ENCODE measurements around the gene SEMA3E. TPM values are rescaled to one million over a fixed set of nuclear protein-coding genes. Genes with fewer than 3 reads are reported as not detected.

Gene SEMA3E
- total RNA-seq, 4 donors from 2014 or later, result 0.94 to 6.9 (median 2.2) TPM

GRCh38 chr7:83658126-83658525 is 9.2 kb upstream of the SEMA3E start:
- no peaks in the 10 kb centered on the region for H3K36me3 ChIP-seq
- H3K4me3 ChIP-seq (replicated peaks in 1 of 3), result no peak overlapping the region
- TF ChIP-seq POLR2A (IDR thresholded peaks at IDR 0.05) (no peak), CTCF (IDR thresholded peaks at IDR 0.05) (no peak)
- H3K27ac ChIP-seq, result no peak overlapping the region
- H3K27me3 ChIP-seq, result no peaks in the 10 kb centered on the region
- H3K9me3 ChIP-seq, result no peaks in the 10 kb centered on the region
- no peaks in the 10 kb centered on the region for H3K4me1 ChIP-seq
- 46 to 49% methylated on average over 2 of the region's 2 CpGs for WGBS, 2 donors
- intact Hi-C loops (cut with DNase I), result loop anchor here (10.0 kb wide), 1 partner anchor 253 kb away; no protein-coding TSS in a partner anchor
- DNase-seq, result no peak

DNA sequence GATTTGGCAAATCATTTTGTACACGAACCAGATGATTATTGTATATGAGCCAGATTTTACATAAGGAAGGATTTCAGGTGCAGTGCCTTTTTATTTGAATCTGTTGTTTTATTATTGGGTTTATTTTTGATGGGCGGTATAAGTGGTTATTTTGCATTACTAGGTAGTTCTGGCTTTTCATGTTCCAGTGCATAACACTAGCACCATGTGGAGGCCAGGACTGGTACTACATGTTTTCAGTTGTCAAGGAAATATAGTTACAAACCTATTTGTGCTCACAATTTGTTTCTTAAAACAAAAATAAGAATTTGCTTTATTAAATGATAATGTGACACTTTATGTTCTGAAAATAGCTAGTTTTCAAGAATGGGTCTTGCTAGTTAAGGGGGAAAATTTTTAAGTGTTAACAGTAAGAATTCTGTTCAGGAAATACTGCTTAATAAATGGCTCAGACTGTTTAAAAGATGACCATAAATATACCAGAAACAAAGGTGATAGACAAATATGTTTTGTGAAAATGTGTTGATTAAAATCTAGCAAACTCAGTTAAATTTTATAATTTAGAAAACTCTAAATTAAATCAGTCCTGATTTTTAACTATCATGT is 7.1 kb upstream of the SEMA3E start:
- intact Hi-C loops (cut with DNase I), result loop anchor here (10.0 kb wide), 1 partner anchor 251 kb away; no protein-coding TSS in a partner anchor
- H3K27me3 ChIP-seq, result no peaks in the 10 kb centered on the region
- 9 to 16% methylated on average over 2 of the region's 2 CpGs for WGBS, 2 donors

DNA sequence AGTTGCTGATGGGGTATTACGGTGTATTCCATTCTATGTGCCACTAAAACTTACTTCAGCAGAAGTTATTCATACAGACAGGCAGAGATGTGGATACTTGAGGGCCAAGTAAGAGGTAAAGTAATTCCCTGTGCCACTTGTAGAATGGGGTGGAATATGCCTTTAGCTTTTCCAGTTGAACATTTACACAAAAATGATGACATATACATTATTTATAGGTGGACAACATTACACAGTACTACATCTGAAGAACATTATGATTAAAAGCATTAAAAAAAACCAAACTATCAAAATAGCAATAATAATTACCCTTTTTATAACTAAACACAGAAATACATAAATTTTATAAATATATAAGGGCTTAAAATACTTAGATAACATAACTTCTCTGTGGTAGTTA is 3.5 kb upstream of the SEMA3E start:
- H3K9me3 ChIP-seq, result no peaks in the 10 kb centered on the region
- H3K36me3 ChIP-seq, result no peaks in the 10 kb centered on the region
- H3K27ac ChIP-seq, result no peak overlapping the region
- no peak for DNase-seq
- TF ChIP-seq CTCF (IDR thresholded peaks at IDR 0.05) (no peak), POLR2A (IDR thresholded peaks at IDR 0.05) (no peak)
- 92 to 100% methylated on average over 1 of the region's 1 CpG for WGBS, 2 donors
- no peaks in the 10 kb centered on the region for H3K4me1 ChIP-seq
- H3K27me3 ChIP-seq, result no peaks in the 10 kb centered on the region
- no peak overlapping the region for H3K4me3 ChIP-seq (replicated peaks in 1 of 3)
- intact Hi-C loops (cut with DNase I), result loop anchor here (10.0 kb wide), 1 partner anchor 248 kb away; no protein-coding TSS in a partner anchor

More for the DNA sequence above, 7.1 kb upstream of the SEMA3E start:
- H3K4me1 ChIP-seq, result no peaks in the 10 kb centered on the region
- TF ChIP-seq CTCF (IDR thresholded peaks at IDR 0.05) (peak in 5 of 6 experiments; percentile 66 to 87 (median 78)), POLR2A (IDR thresholded peaks at IDR 0.05) (no peak)
- no peak overlapping the region for H3K4me3 ChIP-seq (replicated peaks in 1 of 3)
- H3K9me3 ChIP-seq, result no peaks in the 10 kb centered on the region
- H3K36me3 ChIP-seq, result no peaks in the 10 kb centered on the region
- DNase-seq, result peak; percentile 48 to 52
- no peak overlapping the region for H3K27ac ChIP-seq

DNA sequence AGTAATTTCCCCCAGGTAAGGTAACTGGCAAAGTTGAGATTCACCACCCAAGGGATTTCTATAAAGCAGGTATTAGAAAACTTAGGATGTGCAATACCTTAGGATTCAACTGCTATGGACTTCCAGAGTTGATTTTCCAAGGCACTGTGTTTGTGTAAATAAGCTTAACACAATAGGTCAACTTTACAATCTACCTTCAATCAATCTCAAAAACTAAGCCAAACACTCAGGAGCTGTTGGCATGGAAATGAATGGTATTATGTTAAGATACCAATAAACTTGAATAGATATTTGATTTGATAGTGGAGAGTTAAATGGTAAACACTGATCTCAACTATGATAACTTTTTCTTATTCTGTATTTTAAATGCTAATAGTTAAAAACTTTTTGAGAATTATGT is 762 bp upstream of the SEMA3E start:
- intact Hi-C loops (cut with DNase I), result loop anchor here (10.0 kb wide), 1 partner anchor 245 kb away; no protein-coding TSS in a partner anchor
- TF ChIP-seq CTCF (IDR thresholded peaks at IDR 0.05), result no peak
- no peak for TF ChIP-seq POLR2A (IDR thresholded peaks at IDR 0.05)
- Histone ChIP-seq H3K27ac (no peak overlapping the region), H3K4me3 (replicated peaks in 1 of 3) (no peak overlapping the region), H3K4me1 (no peaks in the 10 kb centered on the region), H3K27me3 (no peaks in the 10 kb centered on the region), H3K9me3 (no peaks in the 10 kb centered on the region), H3K36me3 (no peaks in the 10 kb centered on the region)
- no peak for DNase-seq

DNA sequence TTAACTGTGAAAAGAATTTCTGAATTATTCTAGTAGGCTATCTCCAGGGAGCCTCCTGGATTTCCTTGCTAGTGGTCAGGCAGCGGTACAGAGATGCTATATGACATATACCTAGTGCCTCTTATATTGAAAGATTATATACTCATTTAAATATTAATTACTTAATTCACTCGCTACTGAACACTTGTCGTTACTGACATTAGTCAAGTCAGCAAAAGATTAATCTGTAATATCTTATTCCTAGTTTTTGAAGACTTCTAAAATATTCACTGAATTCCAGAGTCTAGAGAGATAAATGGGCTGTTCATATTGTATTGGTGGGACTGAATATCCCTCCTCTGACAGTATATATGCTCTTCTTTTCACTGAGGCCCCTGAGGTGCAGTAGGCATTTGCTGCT is 2.9 kb downstream of the SEMA3E start:
- H3K4me3 ChIP-seq (replicated peaks in 1 of 3), result no peak overlapping the region
- TF ChIP-seq CTCF (IDR thresholded peaks at IDR 0.05) (no peak), POLR2A (IDR thresholded peaks at IDR 0.05) (no peak)
- no peaks in the 10 kb centered on the region for H3K4me1 ChIP-seq
- no peaks in the 10 kb centered on the region for H3K27me3 ChIP-seq
- intact Hi-C loops (cut with DNase I), result no loop called here
- no peaks in the 10 kb centered on the region for H3K36me3 ChIP-seq
- WGBS, 2 donors, result 88 to 95% methylated on average over 3 of the region's 3 CpGs
- no peak for DNase-seq
- H3K9me3 ChIP-seq, result no peaks in the 10 kb centered on the region
- no peak overlapping the region for H3K27ac ChIP-seq

Measured in thyroid gland (tissue), 4 donors.